ENCODE measurements around the gene DCXR.

DNA sequence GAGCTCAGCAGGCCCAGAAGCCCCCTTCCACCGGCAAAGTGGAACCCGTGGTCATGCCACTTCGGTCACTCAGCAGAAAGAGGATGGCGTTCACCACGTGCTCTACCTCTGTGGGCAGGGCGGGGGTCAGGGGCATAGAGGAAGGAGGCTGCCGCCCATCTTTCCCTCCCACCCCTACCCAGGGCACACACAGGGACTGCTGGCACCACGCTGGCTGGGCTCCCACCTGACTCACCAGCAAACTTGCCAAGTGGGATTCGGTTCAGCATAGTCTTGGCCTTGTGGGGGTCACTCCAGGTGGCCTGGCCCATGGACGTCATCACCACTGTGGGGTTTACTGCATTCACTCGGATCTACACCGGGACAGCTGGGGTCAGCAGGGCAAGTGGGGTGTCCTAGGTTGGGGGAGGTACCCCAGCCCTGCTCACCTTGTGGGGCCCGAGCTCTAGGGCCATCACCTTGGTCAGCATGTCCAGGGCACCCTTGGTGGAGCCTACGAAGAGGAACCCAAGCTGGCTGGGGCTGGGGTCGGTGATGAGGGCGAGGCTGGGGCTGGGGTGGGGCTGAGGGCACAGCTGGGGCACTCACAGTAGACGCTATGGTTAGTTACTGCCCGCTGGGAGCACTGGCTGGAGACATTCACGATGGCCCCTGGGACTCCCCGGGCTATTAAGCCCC, 1.4 kb downstream of the DCXR start:
- TF ChIP-seq, protein P1, sequence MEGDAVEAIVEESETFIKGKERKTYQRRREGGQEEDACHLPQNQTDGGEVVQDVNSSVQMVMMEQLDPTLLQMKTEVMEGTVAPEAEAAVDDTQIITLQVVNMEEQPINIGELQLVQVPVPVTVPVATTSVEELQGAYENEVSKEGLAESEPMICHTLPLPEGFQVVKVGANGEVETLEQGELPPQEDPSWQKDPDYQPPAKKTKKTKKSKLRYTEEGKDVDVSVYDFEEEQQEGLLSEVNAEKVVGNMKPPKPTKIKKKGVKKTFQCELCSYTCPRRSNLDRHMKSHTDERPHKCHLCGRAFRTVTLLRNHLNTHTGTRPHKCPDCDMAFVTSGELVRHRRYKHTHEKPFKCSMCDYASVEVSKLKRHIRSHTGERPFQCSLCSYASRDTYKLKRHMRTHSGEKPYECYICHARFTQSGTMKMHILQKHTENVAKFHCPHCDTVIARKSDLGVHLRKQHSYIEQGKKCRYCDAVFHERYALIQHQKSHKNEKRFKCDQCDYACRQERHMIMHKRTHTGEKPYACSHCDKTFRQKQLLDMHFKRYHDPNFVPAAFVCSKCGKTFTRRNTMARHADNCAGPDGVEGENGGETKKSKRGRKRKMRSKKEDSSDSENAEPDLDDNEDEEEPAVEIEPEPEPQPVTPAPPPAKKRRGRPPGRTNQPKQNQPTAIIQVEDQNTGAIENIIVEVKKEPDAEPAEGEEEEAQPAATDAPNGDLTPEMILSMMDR (conservative IDR thresholded peaks at IDR 0.05; ENCODE audit: low read depth, low read length): no peak
- TF ChIP-seq EZH2 (IDR thresholded peaks at IDR 0.05; ENCODE audit: borderline replicate concordance, low read depth, low read length, poor library complexity, severe bottlenecking): no peak

Data from A673 (cell line).